GM12891 (cell line): ENCODE results near the gene PLEKHD1.
A peak's percentile ranks its signal among the peaks of the same experiment; 100 is the strongest.

Experiments used
- DNase-seq: peaks from one replicate; pipeline ENCODE4 v3.0.0; 2011; ENCODE audit warnings: low spot score; ENCODE audit not compliant: insufficient read length
- FAIRE-seq: peaks from 2 replicates; lab custom pipeline; 2011; peaks lifted over from hg19 to GRCh38; lab: Jason Lieb, UNC
- PAX5 ChIP-seq: IDR thresholded peaks from 2 replicates; pipeline ENCODE4 v1.6.1; 2011; ENCODE audit warnings: low read length, moderate library complexity, mild to moderate bottlenecking; ENCODE audit not compliant: insufficient read depth, severe bottlenecking
- POLR2A ChIP-seq: IDR thresholded peaks from 2 replicates; pipeline ENCODE4 v1.6.1; 2011; ENCODE audit warnings: low read depth, low read length, control low read depth
- POLR2AphosphoS5 ChIP-seq: IDR thresholded peaks from 2 replicates; pipeline ENCODE4 v1.6.1; 2011; ENCODE audit warnings: low read depth, low read length, control low read depth
- POU2F2 ChIP-seq: IDR thresholded peaks from 2 replicates; pipeline ENCODE4 v1.6.1; 2011; ENCODE audit warnings: low read depth, mild to moderate bottlenecking, control low read depth, low read length, moderate library complexity
- SPI1 ChIP-seq: IDR thresholded peaks from 2 replicates; pipeline ENCODE4 v1.6.1; 2011; ENCODE audit warnings: low read depth, low read length, control low read depth
- TAF1 ChIP-seq: IDR thresholded peaks from 2 replicates; pipeline ENCODE4 v1.6.1; 2011; ENCODE audit warnings: low read depth, low read length, control low read depth

PLEKHD1 gene

GRCh38 chr14:69543341-69544115, 59.0 kb downstream of the PLEKHD1 start:
- TF ChIP-seq PAX5 (no peak), TAF1 (no peak), POLR2A (no peak), POU2F2 (no peak), POLR2AphosphoS5 (no peak), SPI1 (no peak)
- FAIRE-seq (peak; percentile 69), DNase-seq (no peak)

- FAIRE-seq (no peak), DNase-seq (peak; percentile 44)
- no peak for TF ChIP-seq TAF1
- TF ChIP-seq POLR2A: no peak
- no peak for TF ChIP-seq SPI1
- TF ChIP-seq POLR2AphosphoS5: no peak
- TF ChIP-seq PAX5: no peak
- TF ChIP-seq POU2F2: no peak
Observed at GRCh38 chr14:69547701-69548348, 63.3 kb downstream of the PLEKHD1 start.

GRCh38 chr14:69548566-69548965, 64.0 kb downstream of the PLEKHD1 start:
- no peak for FAIRE-seq
- no peak for DNase-seq
- TF ChIP-seq POLR2AphosphoS5 (no peak), PAX5 (no peak), TAF1 (no peak), POU2F2 (no peak), SPI1 (no peak)

GRCh38 chr14:69551511-69551910, 67.0 kb downstream of the PLEKHD1 start:
- no peak for DNase-seq
- FAIRE-seq: no peak
- no peak for TF ChIP-seq PAX5
- TF ChIP-seq POLR2AphosphoS5: no peak

- DNase-seq: no peak
- TF ChIP-seq POU2F2: no peak
- TF ChIP-seq PAX5: no peak
- TF ChIP-seq SPI1: no peak
- TF ChIP-seq TAF1: no peak
- no peak for TF ChIP-seq POLR2A
- TF ChIP-seq POLR2AphosphoS5: no peak
- no peak for FAIRE-seq
Observed at GRCh38 chr14:69553252-69553651, 68.7 kb downstream of the PLEKHD1 start.

GRCh38 chr14:69554500-69554899, 70.0 kb downstream of the PLEKHD1 start:
- TF ChIP-seq POU2F2 (no peak), SPI1 (no peak), TAF1 (no peak), PAX5 (no peak)
- FAIRE-seq (no peak), DNase-seq (no peak)

- TF ChIP-seq POU2F2: no peak
- TF ChIP-seq TAF1: no peak
- TF ChIP-seq POLR2A: no peak
- no peak for TF ChIP-seq SPI1
- no peak for TF ChIP-seq POLR2AphosphoS5
- no peak for TF ChIP-seq PAX5
- no peak for FAIRE-seq
- no peak for DNase-seq
Observed at GRCh38 chr14:69558774-69559173, 74.2 kb downstream of the PLEKHD1 start.

GRCh38 chr14:69559581-69560011, 75.1 kb downstream of the PLEKHD1 start:
- no peak for TF ChIP-seq POLR2A
- FAIRE-seq (no peak), DNase-seq (no peak)

GRCh38 chr14:69560826-69561225, 76.3 kb downstream of the PLEKHD1 start:
- FAIRE-seq (no peak), DNase-seq (no peak)

GRCh38 chr14:69561893-69562292, 77.4 kb downstream of the PLEKHD1 start:
- DNase-seq (no peak), FAIRE-seq (no peak)
- TF ChIP-seq POLR2A: no peak
- TF ChIP-seq SPI1: no peak
- no peak for TF ChIP-seq POU2F2
- no peak for TF ChIP-seq PAX5
- no peak for TF ChIP-seq TAF1
- no peak for TF ChIP-seq POLR2AphosphoS5

More at GRCh38 chr14:69560826-69561225, 76.3 kb downstream of the PLEKHD1 start:
- TF ChIP-seq TAF1 (no peak), POLR2A (no peak), POU2F2 (no peak), PAX5 (no peak), POLR2AphosphoS5 (no peak), SPI1 (no peak)
